OCI-LY7 (cell line): ENCODE data around the gene FRMPD2. TPM values are rescaled to one million over a fixed set of nuclear protein-coding genes. Genes with fewer than 3 reads are reported as not detected.
"Not testable (repeated sequence)": the region's sequence is repeated elsewhere in the genome, so short reads cannot be mapped to it uniquely, and the experiment has no call there.

ENCODE experiments used
- BruUV-seq: library from RNA; stranded (reverse); fragments of 400-500 nt; replicated peaks from 2 replicates; lab custom pipeline; 2021; lab: Mats Ljungman, UMichigan
- CTCF ChIA-PET: fragments of 300-600 bp; sonication (Branson Sonifier 250); formaldehyde crosslinking; loops from one replicate; lab custom pipeline; 2022; ENCODE audit warnings: antibody characterized with exemption; ENCODE audit not compliant: unreplicated experiment; lab: Charles Lee
- POLR2A ChIA-PET: fragments of 300-600 bp; sonication (Branson Sonifier 250); formaldehyde crosslinking; loops from one replicate; lab custom pipeline; 2022; ENCODE audit warnings: antibody characterized with exemption; lab: Charles Lee
- DNase-seq: peaks from one replicate; pipeline ENCODE4 v3.0.0-alpha.2; 2015; ENCODE audit warnings: low spot score
- H2AFZ ChIP-seq: fragments of 200-600 bp; sonication (generic), shearing (Covaris generic); 2 replicates; pipeline ENCODE4 v1.6.1; 2014; ENCODE audit warnings: mild to moderate bottlenecking, antibody characterized with exemption, low read length, moderate library complexity
- H3K27ac ChIP-seq: fragments of 200-600 bp; sonication (generic); 2 replicates; pipeline ENCODE4 v1.5.1; 2014; ENCODE audit warnings: mixed run types, low read depth, mild to moderate bottlenecking, moderate library complexity, low read length, inconsistent platforms; ENCODE audit not compliant: poor library complexity, severe bottlenecking
- H3K36me3 ChIP-seq: fragments of 200-600 bp; sonication (generic); 2 replicates; pipeline ENCODE4 v1.6.1; 2014; ENCODE audit warnings: mild to moderate bottlenecking, antibody characterized with exemption, low read length, moderate library complexity, mixed read lengths; ENCODE audit not compliant: insufficient read depth
- H3K4me1 ChIP-seq: fragments of 200-600 bp; sonication (generic); 2 replicates; pipeline ENCODE4 v1.5.1; 2014; ENCODE audit warnings: mild to moderate bottlenecking, low read length; ENCODE audit not compliant: insufficient read depth, poor library complexity, severe bottlenecking
- H3K4me2 ChIP-seq: fragments of 200-600 bp; sonication (generic); 2 replicates; pipeline ENCODE4 v1.6.1; 2014; ENCODE audit warnings: mild to moderate bottlenecking, low read length
- H3K4me3 ChIP-seq: fragments of 200-600 bp; sonication (generic); 2 replicates; pipeline ENCODE4 v1.5.1; 2014; ENCODE audit warnings: mild to moderate bottlenecking, low read depth, low read length; ENCODE audit not compliant: poor library complexity, severe bottlenecking
- H3K79me2 ChIP-seq: fragments of 200-600 bp; sonication (generic); 2 replicates; pipeline ENCODE4 v1.6.1; 2016; ENCODE audit warnings: low read depth, mild to moderate bottlenecking, low read length, moderate library complexity, mixed read lengths; ENCODE audit not compliant: insufficient read depth
- H3K9me2 ChIP-seq: fragments of 200-600 bp; sonication (generic); 2 replicates; pipeline ENCODE4 v1.6.1; 2016; ENCODE audit warnings: mild to moderate bottlenecking, low read length, mixed read lengths; ENCODE audit not compliant: insufficient read depth
- H3K9me3 ChIP-seq: fragments of 200-600 bp; sonication (generic); 2 replicates; pipeline ENCODE4 v1.6.1; 2014; ENCODE audit warnings: mild to moderate bottlenecking, mixed run types, low read length, mixed read lengths
- H4K20me1 ChIP-seq: fragments of 200-600 bp; sonication (generic); 2 replicates; pipeline ENCODE4 v1.6.1; 2014; ENCODE audit warnings: mild to moderate bottlenecking, antibody characterized with exemption, low read length, moderate library complexity, mixed read lengths; ENCODE audit not compliant: insufficient read depth
- EZH2phosphoT487 ChIP-seq: fragments of 200-600 bp; sonication (generic); IDR thresholded peaks from 2 replicates; pipeline ENCODE4 v1.6.1; 2018; ENCODE audit warnings: low read depth, borderline replicate concordance, mild to moderate bottlenecking, mixed run types, antibody characterized with exemption, low read length, moderate library complexity, mixed read lengths
- intact Hi-C: fragments of 100-400 bp; cut with micrococcal nuclease; formaldehyde crosslinking; loops from one replicate; pipeline ENCODE4 v1.10.0; 2022; ENCODE audit not compliant: unreplicated experiment
- total RNA-seq, 2 experiments: library from RNA; depleted of rRNA in 1 of 2; stranded (reverse); fragments of >200 nt in 1 of 2; shearing (Covaris generic) in 1 of 2; gene quantifications; 2 replicates each; pipeline ENCODE4 v1.2.3, GENCODE V29; 2014 to 2022
- TF ChIP-seq, protein P1 (sequence below): fragments of 200-600 bp; sonication (generic); conservative IDR thresholded peaks from 2 replicates; pipeline ENCODE4 v1.5.1; 2014; ENCODE audit warnings: mild to moderate bottlenecking, antibody characterized with exemption, low read length, moderate library complexity, mixed read lengths

Gene FRMPD2
- total RNA-seq, 2 experiments from 2014 or later = not detected

GRCh38 chr10:48246501-48246900 is 28.0 kb downstream of the FRMPD2 start:
- Histone ChIP-seq H3K4me3 (no peak overlapping the region), H3K27ac (no peak overlapping the region), H3K4me2 (no peak overlapping the region), H3K9me3 (no peaks in the 10 kb centered on the region), H2AFZ (no peak overlapping the region), H3K4me1 (no peaks in the 10 kb centered on the region), H3K36me3 (no peaks in the 10 kb centered on the region), H3K79me2 (no peaks in the 10 kb centered on the region), H4K20me1 (no peaks in the 10 kb centered on the region), H3K9me2 (no peaks in the 10 kb centered on the region)
- TF ChIP-seq, protein P1, sequence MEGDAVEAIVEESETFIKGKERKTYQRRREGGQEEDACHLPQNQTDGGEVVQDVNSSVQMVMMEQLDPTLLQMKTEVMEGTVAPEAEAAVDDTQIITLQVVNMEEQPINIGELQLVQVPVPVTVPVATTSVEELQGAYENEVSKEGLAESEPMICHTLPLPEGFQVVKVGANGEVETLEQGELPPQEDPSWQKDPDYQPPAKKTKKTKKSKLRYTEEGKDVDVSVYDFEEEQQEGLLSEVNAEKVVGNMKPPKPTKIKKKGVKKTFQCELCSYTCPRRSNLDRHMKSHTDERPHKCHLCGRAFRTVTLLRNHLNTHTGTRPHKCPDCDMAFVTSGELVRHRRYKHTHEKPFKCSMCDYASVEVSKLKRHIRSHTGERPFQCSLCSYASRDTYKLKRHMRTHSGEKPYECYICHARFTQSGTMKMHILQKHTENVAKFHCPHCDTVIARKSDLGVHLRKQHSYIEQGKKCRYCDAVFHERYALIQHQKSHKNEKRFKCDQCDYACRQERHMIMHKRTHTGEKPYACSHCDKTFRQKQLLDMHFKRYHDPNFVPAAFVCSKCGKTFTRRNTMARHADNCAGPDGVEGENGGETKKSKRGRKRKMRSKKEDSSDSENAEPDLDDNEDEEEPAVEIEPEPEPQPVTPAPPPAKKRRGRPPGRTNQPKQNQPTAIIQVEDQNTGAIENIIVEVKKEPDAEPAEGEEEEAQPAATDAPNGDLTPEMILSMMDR = no peak
- no peak for TF ChIP-seq EZH2phosphoT487
- BruUV-seq = no TSS peak
- ChIA-PET CTCF (no interaction called here), POLR2A (no interaction called here)
- DNase-seq = no peak
- intact Hi-C loops = no loop called here

DNA sequence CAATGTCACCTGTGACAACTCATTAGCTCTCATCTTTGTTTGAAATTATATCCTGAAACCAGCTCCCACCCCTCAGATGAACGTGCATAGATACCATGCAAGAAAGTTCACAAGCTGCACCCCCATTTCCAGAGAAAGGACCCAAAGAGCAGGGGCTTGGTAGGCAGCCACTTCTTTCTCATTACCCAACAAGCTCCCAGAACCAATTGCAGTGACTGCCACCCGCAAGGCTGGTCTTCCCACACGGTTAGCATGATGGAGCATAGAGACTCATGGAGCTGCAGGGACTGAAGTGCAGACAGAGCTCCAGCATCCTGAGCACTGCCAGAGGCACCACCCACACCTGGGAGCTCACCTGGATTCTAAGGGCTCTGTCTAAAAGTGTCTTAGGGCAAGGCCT is 28.5 kb downstream of the FRMPD2 start:
- Histone ChIP-seq H3K27ac (no peak overlapping the region), H3K4me1 (no peaks in the 10 kb centered on the region), H3K79me2 (no peaks in the 10 kb centered on the region), H3K9me2 (no peaks in the 10 kb centered on the region), H3K36me3 (no peaks in the 10 kb centered on the region), H3K4me3 (no peak overlapping the region), H3K9me3 (no peaks in the 10 kb centered on the region), H3K4me2 (no peak overlapping the region), H2AFZ (no peak overlapping the region), H4K20me1 (no peaks in the 10 kb centered on the region)
- TF ChIP-seq, protein P1 = no peak
- TF ChIP-seq EZH2phosphoT487 = no peak
- CTCF ChIA-PET = no interaction called here
- no peak for DNase-seq
- BruUV-seq = no TSS peak
- POLR2A ChIA-PET = no interaction called here
- intact Hi-C loops = no loop called here

DNA sequence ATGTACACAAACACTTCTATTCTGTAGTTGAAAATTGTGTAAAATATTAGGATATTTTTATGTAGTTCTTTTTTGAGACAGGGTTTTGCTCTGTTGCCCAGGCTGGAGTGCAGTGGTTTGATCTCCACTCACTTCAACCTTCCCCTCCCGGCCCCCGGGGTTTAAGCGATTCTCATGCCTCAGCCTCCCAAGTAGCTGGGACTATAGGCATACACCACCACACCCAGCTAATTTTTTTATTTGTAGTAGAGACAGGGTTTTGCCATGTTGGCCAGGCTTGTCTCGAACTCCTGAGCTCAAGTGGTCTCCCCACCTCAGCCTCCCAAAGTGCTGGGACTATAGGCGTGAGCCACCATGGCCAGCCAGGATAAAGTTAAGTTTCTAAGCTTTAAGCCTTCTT is 30.6 kb downstream of the FRMPD2 start:
- CTCF ChIA-PET, H3K9me2 ChIP-seq, H3K4me2 ChIP-seq, H4K20me1 ChIP-seq, H3K79me2 ChIP-seq, H3K9me3 ChIP-seq, POLR2A ChIA-PET, H3K36me3 ChIP-seq, H3K4me3 ChIP-seq, H3K27ac ChIP-seq, BruUV-seq, DNase-seq, intact Hi-C loops, H3K4me1 ChIP-seq, H2AFZ ChIP-seq: not testable (repeated sequence)
